Stomach (tissue), 9 donors: ENCODE data around the gene SAMM50. TPM values are rescaled to one million over a fixed set of nuclear protein-coding genes. Genes with fewer than 3 reads are reported as not detected.

Experiments
- DNase-seq, 2 donors: peaks; one replicate each; pipeline versions ENCODE4 v3.0.0 to v3.0.0-alpha.2; 2013 to 2019
- H3K27ac ChIP-seq, 5 donors: fragments of 200-600 bp in 4 of 5; sonication (generic) in 4 of 5; one replicate each; pipeline ENCODE4 v1.5.1; 2013 to 2019; ENCODE audit warnings: mild to moderate bottlenecking in 1 of 5, moderate library complexity in 1 of 5
- H3K27me3 ChIP-seq, 3 donors: fragments of 200-600 bp; sonication (generic); one replicate each; pipeline ENCODE4 v1.5.1; 2017 to 2019; ENCODE audit warnings: mixed run types in 1 of 3
- H3K36me3 ChIP-seq, 4 donors: fragments of 200-600 bp; sonication (generic); 1 replicate in 3 of 4; 2 replicates in 1 of 4; pipeline ENCODE4 v1.5.1; 2016 to 2019
- H3K4me1 ChIP-seq, 4 donors: fragments of 200-600 bp; sonication (generic); one replicate each; pipeline ENCODE4 v1.5.1; 2016 to 2019
- H3K4me3 ChIP-seq, 4 donors: fragments of 200-600 bp; sonication (generic) in 3 of 4; one replicate each; pipeline ENCODE4 v1.5.1; 2016 to 2019; ENCODE audit warnings: mild to moderate bottlenecking in 1 of 4
- H3K9me3 ChIP-seq, 4 donors: fragments of 200-600 bp; sonication (generic); one replicate each; pipeline ENCODE4 v1.5.1; 2016 to 2019
- EP300 ChIP-seq: sonication (generic); formaldehyde crosslinking; IDR thresholded peaks from one replicate; pipeline ENCODE4 v1.6.1; 2017; ENCODE audit warnings: antibody characterized with exemption
- POLR2A ChIP-seq, 4 donors: fragments of 450-650 bp; IDR thresholded peaks; one replicate each; pipeline ENCODE4 v1.6.1; 2016; ENCODE audit warnings: antibody characterized with exemption in 4 of 4, control low read depth in 2 of 4, mild to moderate bottlenecking in 1 of 4, moderate library complexity in 1 of 4
- POLR2AphosphoS5 ChIP-seq, 3 donors: sonication (generic); formaldehyde crosslinking; IDR thresholded peaks; one replicate each; pipeline ENCODE4 v1.6.1; 2016; ENCODE audit warnings: antibody characterized with exemption in 3 of 3
- WGBS, 5 donors: extraction: QIAGEN DNeasy Blood & Tissue Kit in 3 of 5; methylation state at CpG; one replicate each; pipeline versions ENCODE4 v1.1.5 to v1.1.7; 2013 to 2018; 5-methylcytosine and 5-hydroxymethylcytosine counted together
- intact Hi-C: fragments of 100-400 bp; cut with DNase I; formaldehyde crosslinking; loops from one replicate; pipeline ENCODE4 v1.15.1; 2023; ENCODE audit warnings: low total_unique reads
- polyA plus RNA-seq, 3 donors: library from polyadenylated mRNA; stranded (reverse); fragments of 200-250 nt; gene quantifications; one replicate each; pipeline ENCODE4 v1.2.3, GENCODE V29; 2013
- total RNA-seq, 5 donors: library from RNA; depleted of rRNA; stranded (reverse); fragments of >200 nt; gene quantifications; one replicate each; pipeline versions ENCODE4 v1.1.0 to v1.2.3, GENCODE V29; 2014 to 2016
- TF ChIP-seq, protein P1 (sequence below), 7 experiments: fragments of 450-650 bp in 4 of 7; fragments of 200-600 bp in 3 of 7; sonication (generic) in 3 of 7; IDR thresholded peaks; one replicate each; pipeline ENCODE4 v1.5.1; 2016 to 2019; ENCODE audit warnings: antibody characterized with exemption in 7 of 7, control low read depth in 2 of 7, mild to moderate bottlenecking in 1 of 7
- donor health status: healthy with polysubstance abuse.
- donor health status: Bipolar disorder and iron deficiency.
- donor health status: healthy.

The SAMM50 gene
- total and polyA plus RNA-seq, 8 donors = 18.7 to 54.7 (median 33.3) TPM

DNA sequence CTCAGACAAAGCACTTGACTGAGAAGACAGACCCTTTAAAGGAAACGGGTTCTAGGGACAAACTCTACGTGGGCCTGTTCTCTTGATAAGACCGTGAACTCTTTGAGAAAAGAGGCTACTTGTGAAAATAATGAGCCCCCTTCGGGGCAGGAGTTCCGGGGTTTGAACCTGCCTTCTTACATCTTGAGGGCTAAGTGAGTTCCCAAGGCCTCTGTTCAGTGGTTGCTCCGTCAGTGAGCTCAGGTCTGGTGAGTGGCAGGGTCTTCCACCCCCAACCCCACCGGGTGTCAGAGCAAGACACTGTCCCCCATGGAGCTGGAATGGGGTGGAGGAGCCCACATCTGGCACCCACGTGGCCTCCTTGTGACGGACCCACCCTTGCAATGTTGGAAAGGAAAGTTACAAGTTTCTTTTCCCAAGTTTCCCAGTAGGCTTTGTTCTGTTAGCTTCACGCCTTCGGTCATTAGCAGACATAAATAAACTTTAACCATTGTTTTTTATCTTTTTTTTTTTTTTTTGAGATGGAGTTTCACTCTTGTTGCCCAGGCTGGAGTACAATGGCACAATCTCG is 6.3 kb upstream of the SAMM50 start:
- intact Hi-C loops = no loop called here
- Histone ChIP-seq H3K4me1 (peaks cover 0 to under 1% (median under 1%) of the 10 kb centered on the region in 4 donors), H3K4me3 (no peak overlapping the region), H3K27me3 (peaks cover 0 to 14% (median 0%) of the 10 kb centered on the region in 3 donors), H3K36me3 (no peaks in the 10 kb centered on the region), H3K27ac (no peak overlapping the region), H3K9me3 (no peaks in the 10 kb centered on the region)
- no peak for DNase-seq
- TF ChIP-seq POLR2A (IDR thresholded peaks at IDR 0.05) (no peak), POLR2AphosphoS5 (IDR thresholded peaks at IDR 0.05) (no peak), EP300 (no peak)
- TF ChIP-seq, protein P1, sequence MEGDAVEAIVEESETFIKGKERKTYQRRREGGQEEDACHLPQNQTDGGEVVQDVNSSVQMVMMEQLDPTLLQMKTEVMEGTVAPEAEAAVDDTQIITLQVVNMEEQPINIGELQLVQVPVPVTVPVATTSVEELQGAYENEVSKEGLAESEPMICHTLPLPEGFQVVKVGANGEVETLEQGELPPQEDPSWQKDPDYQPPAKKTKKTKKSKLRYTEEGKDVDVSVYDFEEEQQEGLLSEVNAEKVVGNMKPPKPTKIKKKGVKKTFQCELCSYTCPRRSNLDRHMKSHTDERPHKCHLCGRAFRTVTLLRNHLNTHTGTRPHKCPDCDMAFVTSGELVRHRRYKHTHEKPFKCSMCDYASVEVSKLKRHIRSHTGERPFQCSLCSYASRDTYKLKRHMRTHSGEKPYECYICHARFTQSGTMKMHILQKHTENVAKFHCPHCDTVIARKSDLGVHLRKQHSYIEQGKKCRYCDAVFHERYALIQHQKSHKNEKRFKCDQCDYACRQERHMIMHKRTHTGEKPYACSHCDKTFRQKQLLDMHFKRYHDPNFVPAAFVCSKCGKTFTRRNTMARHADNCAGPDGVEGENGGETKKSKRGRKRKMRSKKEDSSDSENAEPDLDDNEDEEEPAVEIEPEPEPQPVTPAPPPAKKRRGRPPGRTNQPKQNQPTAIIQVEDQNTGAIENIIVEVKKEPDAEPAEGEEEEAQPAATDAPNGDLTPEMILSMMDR (IDR thresholded peaks at IDR 0.05) = no peak
- 63 to 75% (median 72%) methylated on average over 12 of the region's 12 CpGs for WGBS, 5 donors

DNA sequence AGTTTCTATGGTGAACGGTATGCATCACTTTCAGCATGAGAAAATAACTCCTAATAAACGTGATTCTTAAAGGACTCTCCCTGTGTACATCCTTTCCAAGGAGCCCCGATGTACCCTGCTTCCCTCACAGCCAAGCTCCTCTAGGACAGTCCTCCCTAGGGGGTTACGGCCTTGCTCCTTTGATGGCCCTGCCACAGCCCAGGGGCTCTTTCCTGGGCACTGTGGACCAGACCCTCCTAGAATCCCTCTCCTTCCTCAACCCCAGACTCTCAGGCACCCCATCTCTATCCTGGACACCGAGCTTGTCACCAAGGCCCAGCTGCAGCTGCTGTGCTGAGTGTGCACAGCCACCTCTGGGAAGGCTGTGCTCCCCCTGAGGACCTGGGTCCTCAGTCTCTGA is 3.9 kb upstream of the SAMM50 start:
- DNase-seq = no peak
- no peak overlapping the region for H3K4me3 ChIP-seq
- intact Hi-C loops = no loop called here
- H3K4me1 ChIP-seq = peaks cover 13 to 19% (median 18%) of the 10 kb centered on the region in 4 donors
- H3K36me3 ChIP-seq = no peaks in the 10 kb centered on the region
- no peaks in the 10 kb centered on the region for H3K9me3 ChIP-seq
- WGBS, 5 donors = 83 to 88% (median 84%) methylated on average over 5 of the region's 5 CpGs
- TF ChIP-seq EP300 (no peak), POLR2AphosphoS5 (IDR thresholded peaks at IDR 0.05) (no peak), POLR2A (IDR thresholded peaks at IDR 0.05) (no peak)
- TF ChIP-seq, protein P1 (IDR thresholded peaks at IDR 0.05) = no peak
- H3K27ac ChIP-seq = no peak overlapping the region
- peaks cover 0 to 6% (median 0%) of the 10 kb centered on the region in 3 donors for H3K27me3 ChIP-seq

DNA sequence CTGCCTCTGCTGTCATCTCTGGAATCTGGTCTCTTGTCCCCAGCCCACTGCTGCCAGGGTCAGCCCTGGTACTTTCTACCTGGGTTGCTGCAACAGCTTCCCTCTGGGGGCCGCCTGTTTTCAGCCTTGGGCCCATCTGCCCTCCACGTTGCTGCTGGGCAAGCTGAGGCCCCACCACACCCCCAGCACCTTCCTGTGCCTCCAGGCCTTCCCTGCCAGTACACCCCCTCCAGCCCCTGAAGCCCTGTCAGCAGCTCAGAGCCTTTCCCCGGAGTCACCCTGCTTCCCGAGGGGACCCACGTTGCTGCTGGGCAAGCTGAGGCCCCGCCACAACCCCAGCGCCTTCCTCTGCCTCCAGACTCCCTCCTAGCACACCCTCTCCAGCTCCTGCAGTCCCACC is 3.3 kb upstream of the SAMM50 start:
- Histone ChIP-seq H3K27ac (no peak overlapping the region), H3K4me3 (no peak overlapping the region), H3K27me3 (peaks cover 0 to 6% (median 0%) of the 10 kb centered on the region in 3 donors), H3K4me1 (peaks cover 19 to 25% (median 23%) of the 10 kb centered on the region in 4 donors), H3K36me3 (no peaks in the 10 kb centered on the region), H3K9me3 (no peaks in the 10 kb centered on the region)
- 45 to 72% (median 57%) methylated on average over 6 to 7 of the region's 7 CpGs for WGBS, 5 donors
- intact Hi-C loops = no loop called here
- no peak for TF ChIP-seq EP300
- no peak for TF ChIP-seq POLR2A (IDR thresholded peaks at IDR 0.05)
- TF ChIP-seq, protein P1 (IDR thresholded peaks at IDR 0.05) = no peak
- TF ChIP-seq POLR2AphosphoS5 (IDR thresholded peaks at IDR 0.05) = no peak
- no peak for DNase-seq

DNA sequence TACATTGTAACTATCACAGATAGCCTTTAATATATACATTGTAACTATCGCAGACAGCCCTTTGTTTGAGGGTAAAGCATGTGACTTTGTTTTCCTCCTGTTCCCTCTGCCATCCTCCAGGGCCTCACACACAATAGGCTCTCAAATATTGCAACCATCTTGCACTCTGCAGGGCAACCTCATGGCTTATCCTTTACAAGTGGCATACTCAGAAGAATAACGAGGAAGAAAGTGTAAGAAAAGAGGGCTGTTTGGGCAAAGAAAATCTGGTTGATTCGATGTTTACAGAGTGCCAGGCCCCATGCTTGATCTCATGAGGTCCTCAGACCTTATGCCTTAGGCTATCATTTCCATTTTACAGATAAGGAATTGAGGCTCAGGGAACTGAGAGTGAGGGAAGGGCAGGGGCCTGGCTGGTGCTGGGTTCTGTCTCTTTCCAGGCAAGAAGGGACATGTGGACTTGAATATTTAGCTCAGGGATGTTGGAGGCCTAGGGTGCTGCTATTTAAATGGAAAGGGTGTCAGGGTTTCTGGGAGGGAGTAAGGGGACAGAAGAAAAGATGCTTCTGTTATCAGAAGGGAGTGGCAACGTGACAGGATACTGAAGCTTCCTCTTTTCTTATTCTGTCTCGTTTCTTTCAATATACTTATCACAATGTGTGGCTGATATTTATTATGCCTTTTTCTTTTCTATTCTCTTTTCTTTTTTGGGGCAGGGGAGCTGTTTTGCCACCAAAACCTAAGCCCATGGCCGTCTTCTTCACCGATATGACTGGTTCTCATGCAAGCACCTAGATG is 1.1 kb upstream of the SAMM50 start:
- TF ChIP-seq POLR2A (IDR thresholded peaks at IDR 0.05) = no peak
- TF ChIP-seq EP300 = no peak
- 22 to 36% (median 26%) methylated on average over 7 of the region's 7 CpGs for WGBS, 5 donors
- Histone ChIP-seq H3K4me1 (peaks cover 29 to 35% (median 34%) of the 10 kb centered on the region in 4 donors), H3K27ac (peak overlapping the region in 3 of 5 donors; percentile 80 to 91 (median 89)), H3K27me3 (peaks cover 0 to 6% (median 0%) of the 10 kb centered on the region in 3 donors), H3K36me3 (no peaks in the 10 kb centered on the region), H3K9me3 (no peaks in the 10 kb centered on the region), H3K4me3 (peak overlapping the region; percentile 73 to 98 (median 84))
- intact Hi-C loops = no loop called here
- no peak for DNase-seq
